ENCODE results near the gene NMNAT2. TPM values are rescaled to one million over a fixed set of nuclear protein-coding genes. Genes with fewer than 3 reads are reported as not detected.

The NMNAT2 gene
- polyA plus RNA-seq, 4 donors = 2.2 to 4.2 (median 3.6) TPM

Other genes with a start within 250 kb of the NMNAT2 start
- 1 to 10 TPM; 4.9 to 8.6 (median 5.5) TPM for gene LAMC2, start 232.1 kb downstream of the NMNAT2 start, polyA plus RNA-seq (ENCODE audit: insufficient read length in 4 of 4)
- 10 to 100 TPM; 58.4 to 81.7 (median 71.4) TPM for gene SMG7, start 54.1 kb upstream of the NMNAT2 start, polyA plus RNA-seq (ENCODE audit: insufficient read length in 4 of 4)
- gene NCF2, start 172.1 kb upstream of the NMNAT2 start, polyA plus RNA-seq (ENCODE audit: insufficient read length in 4 of 4) = 1 to 10 TPM; 2.5 to 4.9 (median 3.1) TPM
- gene ARPC5, start 217.4 kb upstream of the NMNAT2 start, polyA plus RNA-seq (ENCODE audit: insufficient read length in 4 of 4) = 100 to 1,000 TPM; 133 to 197 (median 163) TPM
- not detected for gene APOBEC4, start 234.9 kb upstream of the NMNAT2 start, polyA plus RNA-seq (ENCODE audit: insufficient read length in 4 of 4)

All from left renal cortex interstitium (tissue), 4 donors.